ENCODE measurements around the gene DENND1C.

DNA sequence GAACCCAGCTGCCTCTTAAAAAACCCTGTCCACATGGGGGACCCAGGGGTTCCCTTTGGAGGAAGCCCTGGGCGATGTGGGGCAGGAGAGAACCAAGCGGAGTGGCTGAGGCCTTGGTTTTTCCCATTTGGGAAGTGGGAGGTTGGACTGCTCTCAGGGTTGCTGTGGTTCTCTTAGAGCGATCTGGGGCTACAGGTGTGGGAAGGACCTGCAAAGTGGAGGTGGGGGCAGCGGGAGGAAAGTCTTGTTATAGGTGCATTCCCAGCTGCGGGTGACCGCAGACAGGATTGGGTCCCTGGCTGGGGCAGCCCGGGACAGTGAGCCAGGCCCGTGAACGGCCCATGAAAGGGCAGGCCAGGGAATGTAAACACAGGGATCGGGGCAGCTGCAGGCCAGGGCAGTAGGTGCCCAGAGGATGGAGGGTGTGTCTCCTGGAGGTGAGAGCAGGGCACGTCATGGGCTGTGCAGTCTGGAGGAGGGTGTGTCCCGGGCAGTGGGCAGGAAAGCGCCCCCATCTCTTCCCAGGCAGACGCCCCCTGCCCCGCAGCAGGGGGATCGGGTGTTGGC lies 22.8 kb downstream of the DENND1C start:
- TF ChIP-seq, protein P1, sequence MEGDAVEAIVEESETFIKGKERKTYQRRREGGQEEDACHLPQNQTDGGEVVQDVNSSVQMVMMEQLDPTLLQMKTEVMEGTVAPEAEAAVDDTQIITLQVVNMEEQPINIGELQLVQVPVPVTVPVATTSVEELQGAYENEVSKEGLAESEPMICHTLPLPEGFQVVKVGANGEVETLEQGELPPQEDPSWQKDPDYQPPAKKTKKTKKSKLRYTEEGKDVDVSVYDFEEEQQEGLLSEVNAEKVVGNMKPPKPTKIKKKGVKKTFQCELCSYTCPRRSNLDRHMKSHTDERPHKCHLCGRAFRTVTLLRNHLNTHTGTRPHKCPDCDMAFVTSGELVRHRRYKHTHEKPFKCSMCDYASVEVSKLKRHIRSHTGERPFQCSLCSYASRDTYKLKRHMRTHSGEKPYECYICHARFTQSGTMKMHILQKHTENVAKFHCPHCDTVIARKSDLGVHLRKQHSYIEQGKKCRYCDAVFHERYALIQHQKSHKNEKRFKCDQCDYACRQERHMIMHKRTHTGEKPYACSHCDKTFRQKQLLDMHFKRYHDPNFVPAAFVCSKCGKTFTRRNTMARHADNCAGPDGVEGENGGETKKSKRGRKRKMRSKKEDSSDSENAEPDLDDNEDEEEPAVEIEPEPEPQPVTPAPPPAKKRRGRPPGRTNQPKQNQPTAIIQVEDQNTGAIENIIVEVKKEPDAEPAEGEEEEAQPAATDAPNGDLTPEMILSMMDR (conservative IDR thresholded peaks at IDR 0.05 in 1 of 2, IDR thresholded peaks at IDR 0.05 in 1 of 2; ENCODE audit: low read depth in 1 of 2, low read length in 2 of 2): no peak
- TF ChIP-seq EZH2 (IDR thresholded peaks at IDR 0.05; ENCODE audit: low read length, missing control alignments): no peak
